AG08395 (cell line): ENCODE results near the gene PIGR.

ENCODE experiments used
- DNase-seq: peaks from one replicate; pipeline ENCODE4 v3.0.0; 2012; ENCODE audit warnings: mixed read lengths, low spot score

The PIGR gene

DNA sequence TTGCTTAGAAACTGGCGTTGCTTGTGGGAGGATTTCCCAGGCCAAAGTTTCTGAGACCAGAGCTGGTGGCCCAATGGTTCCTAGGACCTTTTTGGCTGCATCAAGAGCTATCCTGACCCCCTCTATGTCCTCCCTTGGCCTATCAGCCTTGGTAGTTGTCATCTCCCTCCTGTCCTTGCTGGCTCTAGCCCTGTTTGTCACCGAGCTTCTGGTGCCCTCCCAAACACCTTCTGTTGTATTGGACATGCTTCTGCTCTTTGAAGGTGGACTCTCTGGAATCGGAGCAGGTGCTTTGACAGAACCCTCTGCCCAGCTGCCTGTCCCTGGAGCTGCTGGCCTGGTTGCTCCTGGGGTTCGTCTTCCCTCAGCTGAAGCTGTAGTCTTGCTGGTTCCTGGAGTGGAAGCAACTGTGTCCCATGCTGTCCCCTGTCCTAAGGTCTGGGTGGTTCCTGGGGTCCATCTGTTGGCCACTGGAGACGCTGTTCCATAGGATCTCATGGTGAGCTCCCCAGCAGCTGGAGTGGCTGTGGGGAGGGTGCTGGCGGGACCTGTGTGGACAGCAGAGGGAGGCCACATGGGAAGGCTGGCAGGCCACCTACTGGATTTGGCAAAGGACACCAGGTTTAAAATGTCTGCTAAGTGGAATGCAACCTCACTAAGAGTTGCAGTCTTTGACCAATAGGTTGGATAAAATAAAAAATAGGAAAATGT lies 14.6 kb upstream of the PIGR start:
- DNase-seq, result no peak

DNA sequence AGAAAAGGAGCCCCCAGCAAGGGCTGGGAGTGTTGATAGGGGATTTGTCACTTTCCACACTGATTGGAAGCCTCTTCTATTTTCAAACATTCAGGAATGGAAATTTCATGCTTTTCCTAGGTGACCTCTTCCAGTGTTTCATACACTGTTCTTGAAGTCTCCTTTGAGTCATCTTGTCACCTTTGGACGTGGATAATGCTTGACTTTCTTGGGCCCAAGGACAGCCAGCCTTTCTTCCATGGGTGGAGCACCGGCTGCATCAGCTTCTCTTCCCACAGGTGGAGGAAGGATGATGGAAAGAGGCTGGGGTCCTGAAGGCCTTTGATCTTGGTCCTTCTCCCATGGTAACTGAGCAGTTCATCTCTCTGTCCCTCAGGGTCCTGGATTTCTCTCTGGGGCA lies 11.9 kb upstream of the PIGR start:
- no peak for DNase-seq

DNA sequence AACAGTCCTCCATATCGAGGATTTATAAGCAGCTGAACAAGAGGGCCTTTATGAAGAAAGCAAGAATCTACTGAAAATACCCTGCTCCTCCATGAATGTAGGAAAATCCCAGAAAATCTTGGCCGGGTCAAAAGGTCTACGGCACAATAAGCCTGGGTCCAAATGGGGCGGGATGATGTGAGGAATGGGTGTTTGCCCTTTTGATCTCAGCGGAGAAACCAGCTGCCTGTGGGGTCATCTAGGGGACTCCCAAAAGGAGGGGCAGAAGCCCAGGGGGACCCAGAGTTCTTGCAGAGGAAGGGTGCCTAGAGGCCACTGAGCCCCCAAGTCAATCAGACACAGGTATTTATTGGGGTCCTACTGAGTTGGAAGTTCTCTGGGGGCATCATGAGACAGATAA lies 11.4 kb upstream of the PIGR start:
- no peak for DNase-seq

DNA sequence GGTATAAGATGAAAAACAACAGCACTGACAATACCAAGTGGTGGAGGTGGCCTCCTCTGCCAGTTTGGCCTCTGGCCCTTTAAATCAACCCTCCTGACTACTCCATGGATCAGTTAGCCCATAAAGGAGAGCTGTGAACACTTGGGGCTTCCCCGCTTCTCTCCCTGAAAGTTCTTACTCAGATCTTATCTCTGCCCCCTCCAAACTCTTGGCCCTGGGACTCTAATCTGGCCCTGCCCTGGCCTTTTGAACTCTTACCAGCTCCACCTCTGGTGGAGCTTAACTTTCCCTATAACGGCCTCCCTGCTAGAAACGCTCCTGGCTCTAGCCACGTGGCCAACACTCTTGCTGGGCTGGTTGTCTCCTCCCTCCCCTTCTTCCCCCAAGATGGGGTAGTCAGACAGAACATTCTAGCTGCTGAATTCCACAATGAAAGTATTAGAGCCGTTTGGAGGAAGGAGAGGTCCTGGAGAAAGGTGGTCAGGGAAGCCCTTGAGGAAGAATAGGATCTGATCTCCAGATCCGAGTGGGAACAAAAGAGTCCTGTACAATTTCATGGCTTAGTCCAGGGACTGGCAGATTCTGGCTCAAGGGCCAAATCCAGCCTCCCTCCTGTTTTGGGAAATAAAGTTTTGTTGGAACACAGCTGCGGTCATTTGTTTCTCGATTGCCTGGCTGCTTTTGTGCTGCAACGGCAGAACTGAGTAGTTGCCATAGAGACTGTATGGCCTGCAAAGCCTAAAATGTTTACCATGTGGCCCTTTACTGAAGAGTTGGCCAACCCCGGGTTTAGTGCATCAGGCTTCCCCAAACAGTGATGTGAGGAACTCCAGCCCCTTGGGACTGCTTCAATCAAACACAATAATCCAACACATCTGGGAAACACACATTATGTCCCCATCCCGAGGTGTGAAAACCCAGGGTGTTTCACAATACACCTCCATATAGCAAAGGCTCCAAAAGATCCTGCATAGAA lies 9.5 kb upstream of the PIGR start:
- DNase-seq, result peak; percentile 37

DNA sequence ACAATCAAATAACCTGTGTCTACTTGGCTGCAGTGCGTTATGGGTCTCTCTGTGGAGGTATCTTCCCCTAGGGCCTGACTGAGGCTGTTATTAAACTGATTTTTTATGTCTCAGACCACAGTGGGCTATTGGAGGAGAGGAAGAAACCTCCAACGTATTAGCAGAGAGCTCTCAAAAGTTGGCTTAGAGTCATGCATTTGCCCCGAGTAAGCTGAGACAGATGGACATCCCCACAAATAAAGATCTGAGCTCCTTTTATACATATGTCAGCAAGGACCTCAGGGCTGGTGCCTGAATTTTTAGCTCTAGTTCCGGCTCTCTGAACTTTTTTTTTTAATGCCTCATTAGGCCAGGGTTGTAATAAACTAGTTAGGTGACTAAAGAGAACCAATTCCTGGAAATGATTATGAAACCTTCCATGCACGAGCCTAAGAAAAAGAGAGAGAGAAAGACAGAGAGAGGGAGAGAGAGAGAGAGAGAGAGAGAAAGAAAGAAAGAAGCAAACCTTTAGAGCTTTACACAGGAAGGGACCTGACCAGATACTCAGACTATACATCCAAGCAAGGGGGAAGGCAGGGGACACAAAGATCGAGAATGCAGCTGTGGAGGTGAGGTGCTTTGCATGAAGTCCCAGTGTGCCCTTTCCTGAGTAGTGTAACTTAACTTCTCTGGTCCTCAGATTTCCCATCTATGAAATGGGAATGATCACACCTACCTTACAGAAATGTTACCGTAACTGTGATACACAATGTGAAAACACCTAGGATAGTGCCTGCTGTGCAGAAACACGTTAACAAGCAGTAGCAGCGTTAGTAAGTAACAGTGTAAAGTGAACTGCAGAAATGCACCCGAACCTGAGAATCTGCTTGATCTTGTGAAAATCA lies 8.4 kb upstream of the PIGR start:
- DNase-seq, result no peak

DNA sequence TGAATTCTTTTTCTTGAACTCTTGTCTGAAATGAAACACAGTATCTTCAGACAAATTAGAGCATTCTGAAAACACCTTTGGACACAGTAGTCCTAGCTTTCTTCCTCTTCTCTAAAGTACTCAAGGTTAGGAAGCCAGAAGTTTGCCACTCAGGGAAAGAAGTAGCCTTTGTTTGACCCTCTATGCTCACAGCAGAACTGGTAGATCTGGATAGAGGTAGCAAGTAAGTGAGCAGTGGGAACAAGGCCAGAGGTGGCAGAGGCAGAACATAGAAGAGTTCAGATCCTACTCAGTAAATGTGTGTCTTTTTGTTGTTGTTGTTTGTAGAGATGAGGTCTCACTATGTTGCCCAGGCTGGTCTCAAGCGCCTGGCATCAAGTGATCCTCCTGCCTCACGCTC lies 7.4 kb upstream of the PIGR start:
- no peak for DNase-seq

DNA sequence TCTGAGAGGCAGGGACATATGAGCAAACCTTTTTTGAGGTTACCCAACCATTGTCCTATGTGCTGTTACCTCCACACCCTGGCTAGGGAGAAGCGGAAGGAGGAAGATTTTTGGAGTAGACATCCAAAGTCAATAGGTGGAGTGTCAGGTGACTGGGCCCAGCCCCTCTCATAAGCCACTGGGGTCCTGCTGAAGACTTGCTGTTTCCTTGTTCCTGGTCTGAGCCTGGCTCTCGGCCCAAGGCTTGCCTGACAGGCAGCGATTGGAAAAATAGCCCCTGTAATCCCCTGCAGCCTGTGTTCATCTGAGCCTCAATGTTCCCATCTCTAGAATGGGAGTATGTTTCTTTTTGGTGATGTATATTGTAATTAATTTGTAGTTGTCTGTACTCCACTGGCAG lies 6.9 kb upstream of the PIGR start:
- DNase-seq, result no peak

DNA sequence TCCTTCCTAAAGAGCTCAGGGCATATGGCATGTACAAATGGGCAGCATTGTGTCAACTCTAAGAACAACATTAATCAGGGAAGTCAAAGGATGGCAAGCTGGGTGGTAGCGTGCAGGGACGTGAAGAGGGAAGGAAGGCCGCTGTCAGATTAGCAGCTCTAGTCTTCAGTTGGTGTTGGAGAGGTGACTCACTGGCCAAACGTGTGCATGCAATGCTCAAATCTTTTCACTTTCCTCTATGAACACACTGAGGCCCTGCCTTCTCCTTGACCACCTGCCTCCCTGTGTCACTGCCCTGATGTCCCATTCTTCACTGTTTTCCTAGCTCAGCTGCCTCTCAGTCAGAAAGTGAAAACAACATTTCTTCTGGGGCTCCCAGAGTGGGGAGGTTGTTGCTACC lies 5.9 kb upstream of the PIGR start:
- no peak for DNase-seq

DNA sequence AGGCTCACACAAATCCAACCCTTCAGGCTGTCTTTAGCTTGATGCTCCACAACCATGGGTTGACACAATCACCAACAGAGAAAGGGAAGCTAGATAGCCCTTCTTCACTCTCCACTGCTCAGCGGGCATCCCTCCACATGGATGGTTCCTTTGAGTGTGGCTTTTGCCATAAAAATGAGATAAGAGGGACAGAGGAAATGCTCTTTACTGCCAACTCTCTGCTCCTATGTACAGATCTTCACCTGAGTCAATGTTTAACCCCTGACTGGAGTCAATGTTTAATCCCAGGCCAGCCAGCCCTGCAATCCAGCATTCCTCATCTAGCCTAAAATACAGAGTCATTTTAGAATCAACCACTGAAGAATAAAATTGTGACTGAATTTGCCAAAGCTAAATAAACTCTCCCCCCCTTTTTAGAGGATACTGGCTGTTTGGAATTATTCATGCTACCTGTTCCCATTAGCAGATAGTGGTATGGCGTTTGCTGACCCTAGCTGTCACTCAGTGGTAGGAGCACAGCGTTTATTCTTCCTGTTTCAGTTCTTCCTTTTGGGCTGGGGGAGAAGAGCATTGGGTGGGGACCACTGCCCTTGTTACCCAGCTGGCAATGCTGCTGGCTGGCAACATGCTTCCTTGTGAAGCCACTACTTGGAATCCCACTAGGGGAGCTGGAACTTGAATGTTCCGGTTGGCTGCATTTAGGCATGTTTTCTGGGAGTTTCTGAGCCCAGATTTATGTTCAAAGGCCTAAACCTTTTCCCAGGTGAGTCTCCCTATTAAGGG lies 5.2 kb upstream of the PIGR start:
- DNase-seq, result no peak

DNA sequence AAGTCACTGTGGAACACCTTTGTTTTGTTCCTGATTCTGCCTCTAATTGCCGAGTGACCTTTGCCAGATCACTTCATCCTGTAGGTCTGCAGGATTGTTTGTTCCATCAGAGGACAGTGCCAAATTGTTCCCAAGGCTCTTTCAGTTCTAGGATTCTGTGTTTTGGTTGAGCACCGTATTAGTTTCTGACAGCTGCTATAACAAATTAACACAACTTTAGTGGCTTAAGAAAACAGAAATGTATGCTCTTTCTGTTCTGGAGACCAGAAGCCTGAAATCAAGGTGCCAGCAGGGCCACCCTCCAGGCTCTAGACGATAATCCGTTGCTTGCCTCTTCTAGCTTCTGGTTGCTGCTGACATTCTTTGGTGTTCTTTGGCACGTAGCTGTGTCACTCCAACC lies 3.4 kb upstream of the PIGR start:
- no peak for DNase-seq

DNA sequence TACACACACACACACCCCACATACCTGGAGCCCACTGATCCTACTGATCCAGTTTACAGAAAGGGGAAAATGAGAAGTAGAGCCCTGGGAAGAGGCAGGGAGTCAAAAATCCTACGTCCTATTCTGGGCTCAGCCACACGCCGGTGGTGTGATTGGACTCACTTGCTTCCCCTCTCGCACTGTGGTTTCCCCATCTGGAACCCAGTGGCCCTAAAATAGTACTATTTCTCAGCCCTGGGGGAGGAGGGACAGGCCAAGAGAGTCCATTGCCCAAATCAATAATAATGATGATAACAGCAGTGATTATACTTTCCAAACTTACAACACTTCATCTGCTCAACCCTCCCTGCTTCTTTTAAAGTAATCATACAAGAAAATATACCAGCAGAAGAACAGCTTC lies 2.9 kb upstream of the PIGR start:
- no peak for DNase-seq

DNA sequence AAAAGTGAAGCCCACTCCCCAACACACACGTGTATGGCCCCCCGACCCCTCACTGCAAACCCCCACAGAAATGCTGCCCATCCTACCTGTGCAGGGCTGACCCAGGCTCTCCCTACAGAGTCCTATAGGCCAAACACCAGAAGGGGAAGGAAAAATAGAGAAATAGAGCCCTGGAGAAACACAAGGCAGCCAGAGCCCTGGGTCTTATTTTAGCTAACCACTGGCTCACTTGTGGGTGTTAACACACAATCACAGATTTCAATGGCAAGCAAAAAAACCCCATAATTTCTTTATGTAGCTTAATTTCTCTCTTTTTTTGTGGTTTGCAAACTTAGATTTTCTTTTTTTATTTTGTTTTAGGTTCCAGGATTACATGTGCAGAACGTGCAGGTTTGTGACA lies 989 bp upstream of the PIGR start:
- no peak for DNase-seq

DNA sequence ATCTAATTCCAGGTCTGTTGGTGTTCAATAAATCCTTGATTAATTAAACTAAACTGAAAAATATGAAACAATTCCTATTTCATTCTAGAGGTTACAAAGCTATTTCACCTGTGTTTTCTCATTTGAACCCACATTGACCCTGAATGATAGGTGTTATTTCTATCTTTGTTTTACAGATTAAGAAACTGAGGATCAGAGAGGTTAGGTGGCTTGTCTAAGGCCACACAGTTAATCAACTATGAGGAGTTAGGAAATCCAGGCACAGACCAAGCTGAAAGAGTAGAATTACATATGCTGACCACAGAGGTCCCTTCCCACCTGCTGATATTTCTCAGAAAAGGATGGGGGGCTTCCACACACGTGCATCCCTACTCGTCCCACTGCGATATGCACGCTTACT lies 487 bp downstream of the PIGR start:
- no peak for DNase-seq

DNA sequence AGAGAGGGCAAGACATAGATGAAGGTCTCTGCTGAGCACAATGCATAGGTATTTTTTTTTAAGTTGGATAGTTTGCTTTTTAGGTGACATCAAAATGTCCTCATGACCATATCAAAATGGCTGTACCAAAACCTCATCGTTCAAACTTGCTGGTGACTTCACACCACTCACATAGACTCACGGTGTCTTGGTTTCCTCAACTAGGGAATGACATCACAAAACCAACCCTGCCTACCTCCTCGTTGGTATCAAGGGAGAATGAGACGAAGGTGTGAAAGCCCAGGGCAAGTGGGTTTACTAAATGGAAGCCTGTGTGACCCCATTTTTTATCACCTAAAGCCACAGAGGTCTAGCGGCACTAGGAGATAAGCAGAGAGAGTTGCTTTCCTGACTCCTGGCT lies 1.6 kb downstream of the PIGR start:
- no peak for DNase-seq

DNA sequence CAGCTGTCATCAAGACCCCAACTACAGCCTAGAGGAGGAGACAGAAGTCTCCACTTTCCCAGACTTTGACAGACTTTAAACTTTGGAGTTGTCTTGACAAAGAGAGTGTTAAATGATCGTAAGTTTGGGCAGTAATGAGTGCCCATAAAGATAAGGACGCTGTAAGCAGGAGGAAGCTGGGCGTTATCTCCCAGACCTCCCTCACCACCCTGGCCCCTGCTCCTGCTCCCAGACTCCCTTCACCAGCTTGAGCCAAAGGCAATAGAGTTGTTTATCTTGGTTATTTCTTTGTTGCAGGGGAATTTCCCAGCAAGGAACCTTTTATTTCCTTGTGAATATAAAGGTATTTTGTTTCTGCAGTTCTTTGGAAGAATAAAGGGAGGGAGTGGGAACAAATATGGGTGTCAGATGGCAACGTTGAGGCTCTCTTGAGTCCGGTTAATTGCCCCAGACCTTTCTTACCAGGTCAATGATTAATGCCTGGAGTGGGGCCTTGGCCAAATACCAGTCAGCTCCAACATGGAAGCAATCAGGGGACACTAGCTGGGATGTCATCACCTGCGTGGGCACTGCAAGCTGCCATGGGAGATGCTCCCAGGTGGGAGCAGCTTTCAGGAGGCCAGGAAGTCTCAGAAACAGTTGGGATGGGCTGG lies 4.4 kb downstream of the PIGR start:
- no peak for DNase-seq

DNA sequence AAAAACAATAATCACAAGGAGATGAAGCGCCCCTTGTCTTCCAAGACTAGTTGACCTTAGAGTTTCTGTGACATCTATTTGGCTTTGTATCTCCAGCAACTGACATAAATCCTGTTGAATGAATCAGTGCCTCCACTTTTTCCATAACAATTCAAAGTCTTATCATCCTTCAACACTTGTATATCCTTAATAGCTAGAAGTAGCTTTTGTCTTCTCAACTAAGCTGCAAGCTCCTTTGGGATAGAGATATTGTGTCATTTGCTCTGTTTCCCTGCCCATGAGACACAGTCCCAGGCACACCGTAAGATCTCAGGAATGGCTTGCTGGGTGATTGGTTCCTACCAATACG lies 5.7 kb downstream of the PIGR start:
- no peak for DNase-seq

DNA sequence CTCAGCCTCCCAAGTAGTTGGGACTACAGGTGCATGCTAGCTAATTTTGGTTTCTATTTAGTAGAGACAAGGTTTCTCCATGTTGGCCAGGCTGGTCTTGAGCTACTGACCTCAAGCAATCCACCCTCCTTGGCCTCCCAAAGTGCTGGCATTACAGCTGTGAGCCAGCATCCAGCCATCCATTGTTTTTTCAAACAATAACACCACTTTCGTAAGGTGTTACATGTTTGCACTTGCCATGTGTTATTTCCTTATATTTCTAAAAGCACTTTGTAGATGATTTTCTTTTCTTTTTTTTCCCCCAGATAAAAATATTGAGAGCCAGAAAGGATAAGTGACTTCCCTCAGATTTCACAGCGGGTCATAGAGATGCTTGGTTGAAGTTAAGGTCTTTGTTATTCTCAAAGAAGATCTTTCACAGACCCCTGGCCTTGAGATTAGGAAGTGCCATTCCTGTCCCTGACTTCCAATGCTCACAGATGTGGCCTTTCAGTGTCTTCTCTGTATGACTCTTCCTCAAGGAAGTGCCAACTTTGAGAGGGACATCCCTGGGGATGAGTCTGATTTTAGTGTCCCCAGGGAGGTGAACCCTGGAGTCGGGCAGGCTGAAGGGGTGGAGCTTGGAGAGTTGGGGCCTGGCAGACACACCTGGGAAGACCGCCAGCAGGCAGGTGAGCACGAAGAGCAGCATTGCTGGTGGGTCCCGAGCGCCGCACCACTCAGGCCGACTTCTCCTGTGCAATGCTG lies 6.3 kb downstream of the PIGR start:
- DNase-seq, result no peak

DNA sequence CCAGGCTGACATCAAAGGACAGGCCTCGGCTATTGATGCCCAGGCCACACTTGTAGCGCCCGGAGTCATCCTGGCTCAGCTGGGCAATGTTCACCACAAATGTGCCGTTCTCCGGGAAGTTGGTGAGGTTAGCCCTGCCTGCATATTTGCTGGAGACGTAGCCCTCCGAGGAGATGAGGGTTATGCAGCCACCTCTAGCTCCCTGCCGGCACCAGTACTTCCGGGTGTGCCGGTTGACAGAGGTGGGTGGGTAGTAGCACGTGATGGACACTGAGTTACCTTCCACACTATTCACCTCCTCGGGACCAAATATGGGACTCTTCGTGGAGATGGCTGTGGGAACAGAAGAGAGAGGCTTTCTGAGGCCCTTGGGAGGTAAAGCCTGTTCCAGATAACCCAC lies 7.1 kb downstream of the PIGR start:
- no peak for DNase-seq

DNA sequence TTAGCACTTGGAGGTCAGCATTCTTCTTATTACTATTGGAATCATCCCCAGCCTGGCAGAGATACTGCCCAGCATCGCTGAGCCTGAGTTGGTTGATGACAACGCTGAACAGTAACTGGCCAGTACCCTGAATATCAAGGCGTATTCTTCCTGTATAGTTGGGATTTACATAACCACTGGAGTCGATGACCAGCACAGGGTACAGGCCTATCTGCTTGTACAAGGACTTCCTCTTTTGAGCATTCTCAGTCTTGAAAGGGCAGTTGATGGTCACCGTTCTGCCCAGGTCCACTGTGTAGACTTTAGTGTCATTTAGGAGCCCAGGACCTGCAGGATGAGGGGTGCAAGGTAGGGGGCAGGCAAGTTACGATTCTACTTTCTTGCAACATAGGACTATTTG lies 8.8 kb downstream of the PIGR start:
- no peak for DNase-seq

DNA sequence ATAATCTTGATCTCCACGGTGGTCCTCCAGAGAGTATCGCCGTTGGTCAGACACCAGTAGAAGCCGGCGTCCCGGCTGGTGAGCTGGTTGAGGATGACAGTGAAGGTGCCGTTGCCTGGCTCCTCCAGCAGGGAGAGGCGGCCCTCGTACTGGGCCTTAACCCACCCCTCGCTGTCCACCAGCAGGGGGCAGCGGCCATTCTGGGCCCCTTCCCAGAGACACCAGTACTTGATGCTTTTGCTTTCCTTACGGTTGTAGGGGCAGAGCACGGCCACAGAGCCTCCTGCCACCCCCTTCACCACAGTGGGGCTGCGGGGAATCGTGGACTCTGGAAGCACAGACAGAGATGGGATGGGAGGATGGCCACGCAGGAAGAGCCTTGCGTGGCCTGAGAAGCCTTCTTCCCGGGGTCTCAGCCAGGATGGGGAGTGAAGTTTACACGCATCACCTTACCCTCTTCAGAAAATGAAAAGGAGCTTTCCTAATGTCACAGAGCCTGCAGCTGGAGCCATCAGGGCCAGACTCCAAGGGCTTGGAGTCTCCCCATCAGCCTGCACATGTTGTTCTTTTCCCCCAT lies 10.7 kb downstream of the PIGR start:
- DNase-seq, result no peak
